ENCODE measurements around the gene CACNA1E.

The CACNA1E gene

DNA sequence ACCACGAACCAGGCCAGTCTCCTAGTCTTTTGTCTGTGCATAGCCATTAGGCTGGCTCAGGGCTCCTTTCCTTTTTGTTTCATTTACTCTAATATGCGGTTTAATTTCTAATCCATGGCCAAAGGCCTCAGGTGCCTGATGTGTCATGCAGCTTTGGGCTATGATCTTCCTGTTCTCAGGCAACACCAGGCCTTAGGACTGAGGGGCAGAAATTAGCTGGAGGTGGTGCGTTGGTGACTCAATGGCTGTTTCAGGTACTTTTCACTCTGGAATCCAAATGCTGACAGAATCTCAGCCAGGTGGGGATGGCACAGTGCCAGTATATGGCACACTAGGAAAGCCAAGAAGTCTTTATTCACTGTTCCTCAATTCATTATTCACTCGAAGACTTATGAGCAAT, 105.3 kb downstream of the CACNA1E start:
- Histone ChIP-seq H3K9me2 (replicated peaks; ENCODE audit: insufficient read depth, low read length) (no peaks in the 10 kb centered on the region), H3K9ac (ENCODE audit: low read length) (no peak overlapping the region), H3K9me3 (ENCODE audit: insufficient read depth, low read length) (no peaks in the 10 kb centered on the region), H3K4me3 (ENCODE audit: insufficient read depth, low read length, poor library complexity, severe bottlenecking) (no peak overlapping the region), H3K27me3 (ENCODE audit: low read length) (no peaks in the 10 kb centered on the region), H3K36me3 (ENCODE audit: low read length) (no peaks in the 10 kb centered on the region), H2AFZ (ENCODE audit: low read depth, low read length, severe bottlenecking) (no peak overlapping the region), H3F3A (ENCODE audit: insufficient read depth) (no peaks in the 10 kb centered on the region), H4K20me1 (ENCODE audit: low read depth, low read length) (no peaks in the 10 kb centered on the region), H3K27ac (ENCODE audit: low read depth, low read length) (no peak overlapping the region), H3K79me2 (ENCODE audit: insufficient read depth, low read length) (no peaks in the 10 kb centered on the region), H3K4me2 (ENCODE audit: low read depth, low read length, poor library complexity, severe bottlenecking) (no peak overlapping the region)
- TF ChIP-seq EZH2phosphoT487 (conservative IDR thresholded peaks at IDR 0.05; ENCODE audit: low read length), result no peak
- TF ChIP-seq, protein P1, sequence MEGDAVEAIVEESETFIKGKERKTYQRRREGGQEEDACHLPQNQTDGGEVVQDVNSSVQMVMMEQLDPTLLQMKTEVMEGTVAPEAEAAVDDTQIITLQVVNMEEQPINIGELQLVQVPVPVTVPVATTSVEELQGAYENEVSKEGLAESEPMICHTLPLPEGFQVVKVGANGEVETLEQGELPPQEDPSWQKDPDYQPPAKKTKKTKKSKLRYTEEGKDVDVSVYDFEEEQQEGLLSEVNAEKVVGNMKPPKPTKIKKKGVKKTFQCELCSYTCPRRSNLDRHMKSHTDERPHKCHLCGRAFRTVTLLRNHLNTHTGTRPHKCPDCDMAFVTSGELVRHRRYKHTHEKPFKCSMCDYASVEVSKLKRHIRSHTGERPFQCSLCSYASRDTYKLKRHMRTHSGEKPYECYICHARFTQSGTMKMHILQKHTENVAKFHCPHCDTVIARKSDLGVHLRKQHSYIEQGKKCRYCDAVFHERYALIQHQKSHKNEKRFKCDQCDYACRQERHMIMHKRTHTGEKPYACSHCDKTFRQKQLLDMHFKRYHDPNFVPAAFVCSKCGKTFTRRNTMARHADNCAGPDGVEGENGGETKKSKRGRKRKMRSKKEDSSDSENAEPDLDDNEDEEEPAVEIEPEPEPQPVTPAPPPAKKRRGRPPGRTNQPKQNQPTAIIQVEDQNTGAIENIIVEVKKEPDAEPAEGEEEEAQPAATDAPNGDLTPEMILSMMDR (IDR thresholded peaks at IDR 0.05; ENCODE audit: insufficient read depth, low read length, poor library complexity, severe bottlenecking), result no peak

- no peak overlapping the region for H3K4me3 ChIP-seq (ENCODE audit: insufficient read depth, low read length, poor library complexity, severe bottlenecking)
Measured at GRCh38 chr1:181592255-181592859, 109.0 kb downstream of the CACNA1E start.

GRCh38 chr1:181593042-181593441, 109.7 kb downstream of the CACNA1E start:
- Histone ChIP-seq H3K9ac (ENCODE audit: low read length) (no peak overlapping the region), H3K27ac (ENCODE audit: low read depth, low read length) (no peak overlapping the region), H3K4me3 (ENCODE audit: insufficient read depth, low read length, poor library complexity, severe bottlenecking) (no peak overlapping the region), H4K20me1 (ENCODE audit: low read depth, low read length) (no peaks in the 10 kb centered on the region), H3F3A (ENCODE audit: insufficient read depth) (no peaks in the 10 kb centered on the region), H3K9me2 (replicated peaks; ENCODE audit: insufficient read depth, low read length) (no peaks in the 10 kb centered on the region), H3K9me3 (ENCODE audit: insufficient read depth, low read length) (no peaks in the 10 kb centered on the region), H2AFZ (ENCODE audit: low read depth, low read length, severe bottlenecking) (no peak overlapping the region), H3K79me2 (ENCODE audit: insufficient read depth, low read length) (no peaks in the 10 kb centered on the region), H3K27me3 (ENCODE audit: low read length) (no peaks in the 10 kb centered on the region), H3K4me2 (ENCODE audit: low read depth, low read length, poor library complexity, severe bottlenecking) (no peak overlapping the region), H3K36me3 (ENCODE audit: low read length) (no peaks in the 10 kb centered on the region)
- TF ChIP-seq, protein P1 (IDR thresholded peaks at IDR 0.05; ENCODE audit: insufficient read depth, low read length, poor library complexity, severe bottlenecking), result no peak
- no peak for TF ChIP-seq EZH2phosphoT487 (conservative IDR thresholded peaks at IDR 0.05; ENCODE audit: low read length)

More at GRCh38 chr1:181592255-181592859, 109.0 kb downstream of the CACNA1E start:
- no peaks in the 10 kb centered on the region for H3K9me3 ChIP-seq (ENCODE audit: insufficient read depth, low read length)
- TF ChIP-seq EZH2phosphoT487 (conservative IDR thresholded peaks at IDR 0.05; ENCODE audit: low read length), result no peak
- TF ChIP-seq, protein P1 (IDR thresholded peaks at IDR 0.05; ENCODE audit: insufficient read depth, low read length, poor library complexity, severe bottlenecking), result no peak
- H4K20me1 ChIP-seq (ENCODE audit: low read depth, low read length), result no peaks in the 10 kb centered on the region
- no peaks in the 10 kb centered on the region for H3K27me3 ChIP-seq (ENCODE audit: low read length)
- H3K27ac ChIP-seq (ENCODE audit: low read depth, low read length), result no peak overlapping the region
- H3K79me2 ChIP-seq (ENCODE audit: insufficient read depth, low read length), result no peaks in the 10 kb centered on the region
- H3F3A ChIP-seq (ENCODE audit: insufficient read depth), result no peaks in the 10 kb centered on the region
- no peak overlapping the region for H2AFZ ChIP-seq (ENCODE audit: low read depth, low read length, severe bottlenecking)
- no peaks in the 10 kb centered on the region for H3K36me3 ChIP-seq (ENCODE audit: low read length)
- H3K4me2 ChIP-seq (ENCODE audit: low read depth, low read length, poor library complexity, severe bottlenecking), result no peak overlapping the region
- H3K9ac ChIP-seq (ENCODE audit: low read length), result no peak overlapping the region
- no peaks in the 10 kb centered on the region for H3K9me2 ChIP-seq (replicated peaks; ENCODE audit: insufficient read depth, low read length)

Data from SU-DHL-6 (cell line).